GM12878 (cell line): ENCODE measurements around the gene HS1BP3. TPM values are rescaled to one million over a fixed set of nuclear protein-coding genes. Genes with fewer than 3 reads are reported as not detected.

Experiments
- ATAC-seq: fragments of 200-7000 bp; cut with Tn5 transposase; 3 replicates; pipeline ENCODE4 v1.9.1; 2020; ENCODE audit warnings: mild to moderate bottlenecking, moderate library complexity
- BruUV-seq: library from RNA; stranded (reverse); fragments of 400-500 nt; replicated peaks from 2 replicates; lab custom pipeline; 2021; lab: Mats Ljungman, UMichigan
- CTCF ChIA-PET: fragments of 300-600 bp; sonication (Branson Sonifier 250); formaldehyde crosslinking; extraction: SDS; loops from one replicate; lab custom pipeline; 2021; ENCODE audit warnings: inconsistent platforms; lab: Yijun Ruan, JAX
- POLR2A ChIA-PET: fragments of 350-600 bp; formaldehyde crosslinking; extraction: SDS; loops from one replicate; lab custom pipeline; 2021; ENCODE audit warnings: inconsistent platforms; lab: Charles Lee
- RAD21 ChIA-PET: fragments of 300-600 bp; sonication (Branson Sonifier 250); formaldehyde crosslinking; loops from one replicate; lab custom pipeline; 2023; ENCODE audit warnings: antibody characterized with exemption; ENCODE audit not compliant: unreplicated experiment; lab: Charles Lee
- SMC1A ChIA-PET: fragments of 300-600 bp; sonication (Branson Sonifier 250); formaldehyde crosslinking; loops from one replicate; lab custom pipeline; 2023; ENCODE audit not compliant: unreplicated experiment, uncharacterized antibody; lab: Charles Lee
- DNase-seq: peaks from one replicate; pipeline ENCODE4 v3.0.0-alpha.2; 2011; ENCODE audit warnings: low read depth, low spot score
- FAIRE-seq: peaks from 3 replicates; lab custom pipeline; 2011; peaks lifted over from hg19 to GRCh38; lab: Jason Lieb, UNC
- H2AFZ ChIP-seq: 2 replicates; pipeline ENCODE4 v1.6.0; 2011; ENCODE audit warnings: low read depth, low read length, control low read depth; ENCODE audit not compliant: control insufficient read depth
- H3K27ac ChIP-seq: 2 replicates; pipeline ENCODE4 v1.5.1; 2011; ENCODE audit warnings: control low read depth; ENCODE audit not compliant: control insufficient read depth, insufficient read depth
- H3K27me3 ChIP-seq, 2 experiments: replicated peaks in 1 of 2; 2 replicates each; pipeline versions ENCODE4 v1.6.0 to v1.6.1; 2011; ENCODE audit warnings: low read length in 1 of 2; ENCODE audit not compliant: control insufficient read depth in 2 of 2, insufficient read depth in 2 of 2
- H3K36me3 ChIP-seq, 2 experiments: 2 replicates each; pipeline ENCODE4 v1.5.1; 2011; ENCODE audit warnings: low read length in 1 of 2; ENCODE audit not compliant: control insufficient read depth in 2 of 2, insufficient read depth in 2 of 2
- H3K4me1 ChIP-seq: 2 replicates; pipeline ENCODE4 v1.6.1; 2011; ENCODE audit warnings: mild to moderate bottlenecking, low read length, moderate library complexity, mixed read lengths; ENCODE audit not compliant: control insufficient read depth, insufficient read depth
- H3K4me2 ChIP-seq: 2 replicates; pipeline ENCODE4 v1.6.0; 2011; ENCODE audit warnings: control low read depth; ENCODE audit not compliant: control insufficient read depth, insufficient read depth
- H3K4me3 ChIP-seq: fragments of 200-600 bp; sonication (generic); 2 replicates; pipeline ENCODE4 v1.5.1; 2016
- H3K79me2 ChIP-seq: 2 replicates; pipeline ENCODE4 v1.6.0; 2011; ENCODE audit warnings: low read length; ENCODE audit not compliant: control insufficient read depth, insufficient read depth
- H3K9ac ChIP-seq: 2 replicates; pipeline ENCODE4 v1.8.0; 2011; ENCODE audit warnings: low read length, control low read depth, mixed read lengths; ENCODE audit not compliant: control insufficient read depth, insufficient read depth
- H3K9me3 ChIP-seq: replicated peaks from 3 replicates; pipeline ENCODE4 v1.5.1; 2011; ENCODE audit warnings: mild to moderate bottlenecking, low read length; ENCODE audit not compliant: control insufficient read depth, insufficient read depth
- H4K20me1 ChIP-seq: 2 replicates; pipeline ENCODE4 v1.6.0; 2011; ENCODE audit not compliant: control insufficient read depth, insufficient read depth
- BMI1 ChIP-seq: fragments of 450-650 bp; IDR thresholded peaks from 2 replicates; pipeline ENCODE4 v1.6.1; 2016; ENCODE audit warnings: mild to moderate bottlenecking, moderate library complexity, borderline replicate concordance
- CBX5 ChIP-seq: sonication (generic); IDR thresholded peaks from 2 replicates; pipeline ENCODE4 v1.6.1; 2016; ENCODE audit warnings: low read depth, moderate library complexity, mild to moderate bottlenecking, inconsistent platforms
- CEBPZ ChIP-seq: fragments of 150-350 bp; IDR thresholded peaks from 2 replicates; pipeline ENCODE4 v1.6.1; 2016; ENCODE audit warnings: low read depth, low read length
- CREM ChIP-seq: IDR thresholded peaks from 2 replicates; pipeline ENCODE4 v1.6.1; 2014; ENCODE audit warnings: antibody characterized with exemption, low read depth
- ETV6 ChIP-seq, 2 experiments: fragments of 450-650 bp in 1 of 2; IDR thresholded peaks in 1 of 2; conservative IDR thresholded peaks in 1 of 2; 2 replicates each; pipeline ENCODE4 v1.6.1; 2014; ENCODE audit warnings: antibody characterized with exemption in 1 of 2, borderline replicate concordance in 1 of 2, low read depth in 1 of 2, mild to moderate bottlenecking in 1 of 2, moderate library complexity in 1 of 2
- FOS ChIP-seq: IDR thresholded peaks from 3 replicates; pipeline ENCODE4 v1.6.1; 2011; ENCODE audit warnings: borderline replicate concordance; ENCODE audit not compliant: insufficient read length; ENCODE audit errors: extremely low read depth
- HDGF ChIP-seq: fragments of 450-650 bp; IDR thresholded peaks from 2 replicates; pipeline ENCODE4 v1.6.1; 2016; ENCODE audit warnings: antibody characterized with exemption
- RBBP5 ChIP-seq: fragments of 200-600 bp; sonication (generic); conservative IDR thresholded peaks from 2 replicates; pipeline ENCODE4 v1.6.1; 2016
- SRF ChIP-seq, 2 experiments: IDR thresholded peaks; 2 replicates each; pipeline ENCODE4 v1.6.1; 2011; ENCODE audit warnings: low read depth in 2 of 2, low read length in 2 of 2, mild to moderate bottlenecking in 1 of 2, moderate library complexity in 1 of 2
- TCF7 ChIP-seq: IDR thresholded peaks from 2 replicates; pipeline ENCODE4 v1.6.1; 2014; ENCODE audit warnings: antibody characterized with exemption, borderline replicate concordance
- WGBS: methylation state at CpG from one replicate; pipeline ENCODE4 v1.1.6; 2016; ENCODE audit warnings: low lambda C conversion rate; ENCODE audit not compliant: insufficient replicate concordance, insufficient coverage; ENCODE audit errors: missing lambda C conversion rate; 5-methylcytosine and 5-hydroxymethylcytosine counted together
- in situ Hi-C: fragments of 300-500 bp; cut with MboI; formaldehyde crosslinking; loops from 9 replicates; pipeline ENCODE4 v1.14.3; 2018; ENCODE audit warnings: mixed read lengths
- intact Hi-C: fragments of 100-400 bp; cut with micrococcal nuclease; formaldehyde crosslinking; loops from one replicate; pipeline ENCODE4 v1.14.2; 2022; ENCODE audit not compliant: unreplicated experiment
- polyA plus RNA-seq, 11 experiments: library from polyadenylated mRNA; depleted of rRNA in 4 of 11; unstranded in 6 of 11; stranded (reverse) in 5 of 11; fragments of >200 nt; fragmentation: Nextera tagmentation in 4 of 11; fragmentation: Illumina TruSeq in 1 of 11; extraction: Ambion mirVana in 4 of 11; extraction: Trizol in 1 of 11; gene quantifications; 1 replicate in 1 of 11; 2 replicates in 10 of 11; pipeline versions ENCODE4 v1.2.1 to v1.2.3, GENCODE V29; 2011 to 2016; ENCODE audit warnings: inconsistent platforms in 2 of 11, missing spikeins in 2 of 11, low read depth in 1 of 11
- total RNA-seq, 4 experiments: library from RNA; depleted of rRNA in 3 of 4; stranded (reverse); fragments of >200 nt in 3 of 4; fragmentation: Illumina TruSeq in 1 of 4; extraction: Trizol in 1 of 4; gene quantifications; 2 replicates each; pipeline versions ENCODE4 v1.2.1 to v1.2.3, GENCODE V29; 2013 to 2021
- TF ChIP-seq, protein P1 (sequence below): fragments of 450-650 bp; IDR thresholded peaks from 2 replicates; pipeline ENCODE4 v1.6.1; 2017; ENCODE audit warnings: borderline replicate concordance
- TF ChIP-seq, protein P2 (sequence below): fragments of 450-650 bp; IDR thresholded peaks from 2 replicates; pipeline ENCODE4 v1.6.1; 2018; ENCODE audit warnings: borderline replicate concordance, mild to moderate bottlenecking; ENCODE audit not compliant: partially characterized antibody
- TF ChIP-seq, protein P3 (sequence below): fragments of 450-650 bp; IDR thresholded peaks from 2 replicates; pipeline ENCODE4 v1.6.1; 2016; ENCODE audit warnings: mild to moderate bottlenecking

The HS1BP3 gene
- total and polyA plus RNA-seq, 10 of the 15 experiments (the other 5 are each of a cell fraction or from before 2014, with no cell fraction given), result 0.47 to 7.2 (median 4.6) TPM

DNA sequence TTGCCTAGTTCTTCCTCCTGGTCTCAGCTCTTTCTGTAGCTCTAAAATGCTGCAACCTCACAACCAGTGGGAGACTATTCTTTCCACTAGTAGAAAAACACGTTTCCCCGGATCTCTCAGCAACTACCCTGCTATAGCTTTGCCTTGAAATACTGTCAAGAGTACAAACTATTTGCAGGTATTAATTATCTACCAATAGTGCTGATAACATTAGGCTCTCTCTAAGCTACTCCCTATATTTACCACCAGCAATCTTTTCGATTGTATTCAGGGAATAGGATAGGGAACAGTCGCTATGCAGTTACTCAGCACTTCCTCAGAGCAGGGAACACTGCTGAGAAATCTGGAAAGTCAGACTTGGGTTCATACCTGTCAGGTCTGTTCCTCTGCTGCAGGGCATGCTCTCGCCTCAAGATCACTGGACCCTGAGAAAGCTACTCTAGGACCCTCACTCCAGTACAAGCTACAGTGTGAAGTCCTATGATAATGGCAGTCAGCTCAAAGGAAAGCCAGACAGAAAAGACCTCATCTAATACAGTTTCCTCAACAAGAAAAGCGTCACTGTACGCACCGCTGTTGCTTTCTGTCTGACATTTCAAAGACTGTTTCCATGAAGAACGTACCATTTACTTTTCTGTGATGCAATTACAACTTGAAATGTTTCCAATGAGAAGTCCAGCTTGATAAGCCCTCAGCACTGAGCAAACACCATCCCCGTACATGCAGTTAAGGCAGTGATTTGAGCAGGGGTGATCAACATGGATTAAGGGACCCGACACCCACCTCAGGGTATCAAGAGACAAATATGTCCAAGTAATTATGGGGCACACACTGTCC lies 38.7 kb upstream of the HS1BP3 start:
- H3K4me2 ChIP-seq, result no peak overlapping the region
- no peak overlapping the region for H3K9ac ChIP-seq
- H3K79me2 ChIP-seq, result no peaks in the 10 kb centered on the region
- no TSS peak for BruUV-seq
- in situ Hi-C loops (no loop called here), intact Hi-C loops (no loop called here)
- ChIA-PET SMC1A (interaction anchor here (0.6 kb wide), 1 partner anchor 93 kb away, joined by 3 read pairs; no protein-coding TSS in a partner anchor), RAD21 (no interaction called here), POLR2A (no interaction called here), CTCF (interaction anchor here (1.3 to 1.4 kb wide), 3 partner anchors 13 to 28 kb away, joined by 3 to 7 read pairs (median 3); no protein-coding TSS in a partner anchor)
- DNase-seq, result no peak
- no peak overlapping the region for H3K4me3 ChIP-seq
- no peaks in the 10 kb centered on the region for H3K27me3 ChIP-seq
- no peak for FAIRE-seq
- H3K36me3 ChIP-seq, result peaks cover 0 to 10% of the 10 kb centered on the region in 2 experiments; a peak in 3 of 4 replicates
- no peaks in the 10 kb centered on the region for H4K20me1 ChIP-seq
- 89% methylated on average over 11 of the region's 11 CpGs for WGBS
- no peak overlapping the region for H2AFZ ChIP-seq
- H3K27ac ChIP-seq, result no peak overlapping the region
- no peak for ATAC-seq
- no peaks in the 10 kb centered on the region for H3K9me3 ChIP-seq
- H3K4me1 ChIP-seq, result no peaks in the 10 kb centered on the region
- TF ChIP-seq, protein P1, sequence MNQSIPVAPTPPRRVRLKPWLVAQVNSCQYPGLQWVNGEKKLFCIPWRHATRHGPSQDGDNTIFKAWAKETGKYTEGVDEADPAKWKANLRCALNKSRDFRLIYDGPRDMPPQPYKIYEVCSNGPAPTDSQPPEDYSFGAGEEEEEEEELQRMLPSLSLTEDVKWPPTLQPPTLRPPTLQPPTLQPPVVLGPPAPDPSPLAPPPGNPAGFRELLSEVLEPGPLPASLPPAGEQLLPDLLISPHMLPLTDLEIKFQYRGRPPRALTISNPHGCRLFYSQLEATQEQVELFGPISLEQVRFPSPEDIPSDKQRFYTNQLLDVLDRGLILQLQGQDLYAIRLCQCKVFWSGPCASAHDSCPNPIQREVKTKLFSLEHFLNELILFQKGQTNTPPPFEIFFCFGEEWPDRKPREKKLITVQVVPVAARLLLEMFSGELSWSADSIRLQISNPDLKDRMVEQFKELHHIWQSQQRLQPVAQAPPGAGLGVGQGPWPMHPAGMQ, result no peak
- TF ChIP-seq CREM (no peak), FOS (no peak), CEBPZ (no peak), TCF7 (no peak), HDGF (no peak), BMI1 (no peak), ETV6 (conservative IDR thresholded peaks at IDR 0.05 in 1 of 2, IDR thresholded peaks at IDR 0.05 in 1 of 2; ENCODE audit: borderline replicate concordance in 1 of 2, low read depth in 1 of 2) (no peak), SRF (IDR thresholded peaks at IDR 0.05; ENCODE audit: low read depth in 2 of 2, low read length in 2 of 2) (no peak), RBBP5 (no peak), CBX5 (no peak)
- TF ChIP-seq, protein P2, sequence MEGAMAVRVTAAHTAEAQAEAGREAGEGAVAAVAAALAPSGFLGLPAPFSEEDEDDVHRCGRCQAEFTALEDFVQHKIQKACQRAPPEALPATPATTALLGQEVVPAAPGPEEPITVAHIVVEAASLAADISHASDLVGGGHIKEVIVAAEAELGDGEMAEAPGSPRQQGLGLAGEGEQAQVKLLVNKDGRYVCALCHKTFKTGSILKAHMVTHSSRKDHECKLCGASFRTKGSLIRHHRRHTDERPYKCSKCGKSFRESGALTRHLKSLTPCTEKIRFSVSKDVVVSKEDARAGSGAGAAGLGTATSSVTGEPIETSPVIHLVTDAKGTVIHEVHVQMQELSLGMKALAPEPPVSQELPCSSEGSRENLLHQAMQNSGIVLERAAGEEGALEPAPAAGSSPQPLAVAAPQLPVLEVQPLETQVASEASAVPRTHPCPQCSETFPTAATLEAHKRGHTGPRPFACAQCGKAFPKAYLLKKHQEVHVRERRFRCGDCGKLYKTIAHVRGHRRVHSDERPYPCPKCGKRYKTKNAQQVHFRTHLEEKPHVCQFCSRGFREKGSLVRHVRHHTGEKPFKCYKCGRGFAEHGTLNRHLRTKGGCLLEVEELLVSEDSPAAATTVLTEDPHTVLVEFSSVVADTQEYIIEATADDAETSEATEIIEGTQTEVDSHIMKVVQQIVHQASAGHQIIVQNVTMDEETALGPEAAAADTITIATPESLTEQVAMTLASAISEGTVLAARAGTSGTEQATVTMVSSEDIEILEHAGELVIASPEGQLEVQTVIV, result no peak
- TF ChIP-seq, protein P3, sequence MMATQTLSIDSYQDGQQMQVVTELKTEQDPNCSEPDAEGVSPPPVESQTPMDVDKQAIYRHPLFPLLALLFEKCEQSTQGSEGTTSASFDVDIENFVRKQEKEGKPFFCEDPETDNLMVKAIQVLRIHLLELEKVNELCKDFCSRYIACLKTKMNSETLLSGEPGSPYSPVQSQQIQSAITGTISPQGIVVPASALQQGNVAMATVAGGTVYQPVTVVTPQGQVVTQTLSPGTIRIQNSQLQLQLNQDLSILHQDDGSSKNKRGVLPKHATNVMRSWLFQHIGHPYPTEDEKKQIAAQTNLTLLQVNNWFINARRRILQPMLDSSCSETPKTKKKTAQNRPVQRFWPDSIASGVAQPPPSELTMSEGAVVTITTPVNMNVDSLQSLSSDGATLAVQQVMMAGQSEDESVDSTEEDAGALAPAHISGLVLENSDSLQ, result no peak
